ENCODE measurements around the gene CHN2.

GRCh38 chr7:29300649-29301048 is 106.1 kb downstream of the CHN2 start:
- no peak for TF ChIP-seq POLR2AphosphoS5 (IDR thresholded peaks at IDR 0.05)
- TF ChIP-seq, protein P1, sequence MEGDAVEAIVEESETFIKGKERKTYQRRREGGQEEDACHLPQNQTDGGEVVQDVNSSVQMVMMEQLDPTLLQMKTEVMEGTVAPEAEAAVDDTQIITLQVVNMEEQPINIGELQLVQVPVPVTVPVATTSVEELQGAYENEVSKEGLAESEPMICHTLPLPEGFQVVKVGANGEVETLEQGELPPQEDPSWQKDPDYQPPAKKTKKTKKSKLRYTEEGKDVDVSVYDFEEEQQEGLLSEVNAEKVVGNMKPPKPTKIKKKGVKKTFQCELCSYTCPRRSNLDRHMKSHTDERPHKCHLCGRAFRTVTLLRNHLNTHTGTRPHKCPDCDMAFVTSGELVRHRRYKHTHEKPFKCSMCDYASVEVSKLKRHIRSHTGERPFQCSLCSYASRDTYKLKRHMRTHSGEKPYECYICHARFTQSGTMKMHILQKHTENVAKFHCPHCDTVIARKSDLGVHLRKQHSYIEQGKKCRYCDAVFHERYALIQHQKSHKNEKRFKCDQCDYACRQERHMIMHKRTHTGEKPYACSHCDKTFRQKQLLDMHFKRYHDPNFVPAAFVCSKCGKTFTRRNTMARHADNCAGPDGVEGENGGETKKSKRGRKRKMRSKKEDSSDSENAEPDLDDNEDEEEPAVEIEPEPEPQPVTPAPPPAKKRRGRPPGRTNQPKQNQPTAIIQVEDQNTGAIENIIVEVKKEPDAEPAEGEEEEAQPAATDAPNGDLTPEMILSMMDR (IDR thresholded peaks at IDR 0.05) = no peak
- TF ChIP-seq POLR2A (IDR thresholded peaks at IDR 0.05) = no peak
- TF ChIP-seq EP300 (IDR thresholded peaks at IDR 0.05) = no peak

All from upper lobe of left lung (tissue), 4 donors.